ENCODE results near the gene RAC3. TPM values are rescaled to one million over a fixed set of nuclear protein-coding genes. Genes with fewer than 3 reads are reported as not detected.

The RAC3 gene
- total RNA-seq, 1 donor from 2014 or later, result 15.5 TPM

GRCh38 chr17:82022981-82023446 is 8.5 kb upstream of the RAC3 start, which contains the start of gene LRRC45:
Gene LRRC45 (plus strand): TSS chr17:82023305. CDS start chr17:82023644, 339 bp downstream.
- peak; percentile 100 for DNase-seq (ENCODE audit: low spot score)

- no peak for DNase-seq (ENCODE audit: low spot score)
Measured at GRCh38 chr17:82023447-82024241, 7.8 kb upstream of the RAC3 start.

DNA sequence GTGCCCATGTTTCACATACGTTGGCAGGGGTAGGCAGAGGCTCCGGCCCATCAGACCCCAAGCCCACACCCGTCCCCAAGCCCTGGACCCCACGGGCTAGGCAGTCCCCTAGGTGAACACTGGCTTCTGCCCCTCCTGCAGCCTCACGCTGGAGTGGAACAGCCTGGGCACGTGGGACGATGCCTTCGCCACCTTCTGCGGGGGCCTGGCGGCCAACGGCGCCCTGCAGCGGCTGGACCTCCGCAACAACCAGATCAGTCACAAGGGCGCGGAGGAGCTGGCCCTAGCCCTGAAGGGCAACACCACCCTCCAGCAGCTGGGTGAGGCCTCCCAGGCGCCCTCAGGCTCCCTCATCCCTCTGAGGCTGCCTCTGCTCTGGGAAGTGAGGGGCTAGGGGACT is 6.6 kb upstream of the RAC3 start:
- no peak for DNase-seq (ENCODE audit: low spot score)

- DNase-seq (ENCODE audit: low spot score), result no peak
Measured at GRCh38 chr17:82025401-82026107, 5.9 kb upstream of the RAC3 start.

- DNase-seq (ENCODE audit: low spot score), result no peak
Measured at GRCh38 chr17:82028246-82028645, 3.2 kb upstream of the RAC3 start.

GRCh38 chr17:82028966-82029365 is 2.5 kb upstream of the RAC3 start:
- no peak for DNase-seq (ENCODE audit: low spot score)

- DNase-seq (ENCODE audit: low spot score), result no peak
Measured at GRCh38 chr17:82029391-82029790, 2.1 kb upstream of the RAC3 start.

GRCh38 chr17:82029990-82030469 is 1.4 kb upstream of the RAC3 start:
- no peak for DNase-seq (ENCODE audit: low spot score)

GRCh38 chr17:82030470-82031302 is 792 bp upstream of the RAC3 start:
- DNase-seq (ENCODE audit: low spot score), result no peak

- DNase-seq (ENCODE audit: low spot score), result no peak
Measured at GRCh38 chr17:82031885-82032627, 578 bp downstream of the RAC3 start.

- DNase-seq (ENCODE audit: low spot score), result no peak
Measured at GRCh38 chr17:82033359-82034085, 2.0 kb downstream of the RAC3 start.

- no peak for DNase-seq (ENCODE audit: low spot score)
Measured at GRCh38 chr17:82034371-82035011, 3.0 kb downstream of the RAC3 start.

- DNase-seq (ENCODE audit: low spot score), result no peak
Measured at GRCh38 chr17:82035488-82035887, 4.0 kb downstream of the RAC3 start.

DNA sequence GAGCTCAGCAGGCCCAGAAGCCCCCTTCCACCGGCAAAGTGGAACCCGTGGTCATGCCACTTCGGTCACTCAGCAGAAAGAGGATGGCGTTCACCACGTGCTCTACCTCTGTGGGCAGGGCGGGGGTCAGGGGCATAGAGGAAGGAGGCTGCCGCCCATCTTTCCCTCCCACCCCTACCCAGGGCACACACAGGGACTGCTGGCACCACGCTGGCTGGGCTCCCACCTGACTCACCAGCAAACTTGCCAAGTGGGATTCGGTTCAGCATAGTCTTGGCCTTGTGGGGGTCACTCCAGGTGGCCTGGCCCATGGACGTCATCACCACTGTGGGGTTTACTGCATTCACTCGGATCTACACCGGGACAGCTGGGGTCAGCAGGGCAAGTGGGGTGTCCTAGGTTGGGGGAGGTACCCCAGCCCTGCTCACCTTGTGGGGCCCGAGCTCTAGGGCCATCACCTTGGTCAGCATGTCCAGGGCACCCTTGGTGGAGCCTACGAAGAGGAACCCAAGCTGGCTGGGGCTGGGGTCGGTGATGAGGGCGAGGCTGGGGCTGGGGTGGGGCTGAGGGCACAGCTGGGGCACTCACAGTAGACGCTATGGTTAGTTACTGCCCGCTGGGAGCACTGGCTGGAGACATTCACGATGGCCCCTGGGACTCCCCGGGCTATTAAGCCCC is 4.6 kb downstream of the RAC3 start:
- DNase-seq (ENCODE audit: low spot score), result no peak

DNA sequence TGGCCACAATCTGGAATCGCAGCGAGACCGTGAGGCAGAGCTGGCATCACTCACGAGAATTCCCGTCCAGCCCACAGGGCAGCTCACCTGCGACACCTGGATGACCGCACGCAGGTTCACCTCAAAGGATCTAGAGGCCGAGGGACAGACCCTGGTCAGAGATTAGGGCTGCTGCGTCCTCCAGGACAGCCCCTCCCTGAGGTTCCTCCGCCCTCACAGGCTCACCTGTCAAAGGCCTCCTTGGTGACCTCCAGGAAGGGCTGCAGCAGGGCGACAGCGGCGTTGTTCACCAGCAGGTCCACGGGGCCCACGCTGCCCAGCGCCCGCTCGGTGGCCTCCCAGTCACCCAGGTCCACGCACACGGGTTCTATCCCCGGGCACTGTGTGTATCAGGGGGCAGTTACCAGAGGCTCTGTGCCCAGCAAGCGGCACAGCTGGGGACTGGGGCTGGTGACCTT is 5.2 kb downstream of the RAC3 start:
- DNase-seq (ENCODE audit: low spot score), result no peak

GRCh38 chr17:82037092-82037888 is 5.8 kb downstream of the RAC3 start, which contains the start of gene DCXR:
Gene DCXR (minus strand): TSS chr17:82037697. CDS start chr17:82037682, 15 bp downstream.
- peak; percentile 98 for DNase-seq (ENCODE audit: low spot score)

- no peak for DNase-seq (ENCODE audit: low spot score)
Measured at GRCh38 chr17:82037889-82038195, 6.4 kb downstream of the RAC3 start.

All from mesenteric fat pad (tissue), 1 donor.